GM19455 (cell line): ENCODE results near the gene FERD3L.

Source experiments
- ATAC-seq: cut with Tn5 transposase; IDR thresholded peaks from one replicate; pipeline ENCODE4 v1.9.1; 2021; ENCODE audit not compliant: unreplicated experiment

FERD3L gene

DNA sequence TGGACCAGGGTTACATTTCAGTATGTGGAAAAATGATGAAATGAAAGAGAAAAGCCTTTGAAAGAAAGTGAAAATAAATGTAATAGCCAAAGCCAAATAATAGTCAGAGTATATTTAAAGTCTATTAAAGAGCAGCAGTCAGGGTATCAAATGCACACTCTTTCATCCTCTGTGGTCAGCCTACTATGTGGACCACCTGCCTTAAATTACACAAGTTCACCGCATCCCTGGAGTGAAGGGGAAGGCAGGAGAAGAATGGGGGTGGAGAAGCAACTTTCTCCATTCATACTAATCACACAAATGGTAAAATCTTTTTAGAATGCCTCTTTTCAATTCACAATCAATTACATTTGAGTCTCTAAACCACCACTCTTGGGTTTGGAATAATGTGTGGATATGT lies 43.7 kb downstream of the FERD3L start:
- ATAC-seq: no peak

DNA sequence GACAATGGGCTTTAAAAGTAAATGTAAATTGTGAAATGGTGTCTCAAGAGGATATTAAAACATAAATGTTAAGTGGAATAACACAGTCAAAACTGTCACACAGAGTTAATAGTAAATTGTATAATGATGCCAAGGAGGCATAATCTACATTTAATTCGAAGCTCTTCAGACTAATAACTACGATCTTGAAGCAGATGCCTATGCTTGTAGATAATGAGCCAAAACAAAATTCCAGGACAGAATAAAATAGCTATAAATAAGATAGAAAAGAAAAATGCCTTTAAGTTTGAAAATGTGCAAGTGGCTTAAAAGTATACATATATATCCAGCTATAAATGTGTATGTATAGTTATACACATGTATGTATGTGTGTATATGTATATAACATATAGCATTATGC lies 45.3 kb downstream of the FERD3L start:
- no peak for ATAC-seq

GRCh38 chr7:19099194-19099593 lies 46.0 kb downstream of the FERD3L start:
- no peak for ATAC-seq

GRCh38 chr7:19098510-19098909 lies 46.7 kb downstream of the FERD3L start:
- no peak for ATAC-seq

- no peak for ATAC-seq
Observed at GRCh38 chr7:19097165-19098055, 47.8 kb downstream of the FERD3L start.

DNA sequence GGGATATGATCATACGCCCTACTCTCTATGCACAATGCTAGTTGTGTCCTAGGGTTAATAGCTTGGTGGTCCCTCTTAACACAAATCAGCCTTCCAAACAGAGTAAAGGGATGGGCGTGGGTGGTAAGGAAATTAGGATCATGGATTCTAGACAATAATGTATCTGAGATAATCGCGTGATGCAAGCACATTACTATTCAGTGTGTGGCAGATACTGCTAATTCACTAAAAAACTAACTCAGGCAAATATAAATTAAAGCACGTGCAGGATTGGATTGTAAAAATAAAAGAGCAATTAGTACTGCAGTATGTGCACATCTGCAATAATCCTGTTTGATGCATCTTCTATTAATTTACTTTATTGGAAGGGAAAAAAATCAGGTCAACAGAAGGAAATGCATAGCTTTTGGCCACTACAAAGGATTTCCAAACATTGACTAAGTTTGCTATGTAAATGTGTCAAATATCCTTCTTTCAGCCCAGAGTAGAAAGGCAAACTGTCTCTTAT lies 49.8 kb downstream of the FERD3L start:
- no peak for ATAC-seq
